WTC11 (cell line): ENCODE data around the gene TIMM22. TPM values are rescaled to one million over a fixed set of nuclear protein-coding genes. Genes with fewer than 3 reads are reported as not detected.
A peak's percentile ranks its signal among the peaks of the same experiment; 100 is the strongest.

ENCODE experiments used
- ELF4 ChIP-seq: sonication (generic); formaldehyde crosslinking; IDR thresholded peaks from 2 replicates; pipeline ENCODE4 v1.8.1; 2022; ENCODE audit warnings: low read depth, mild to moderate bottlenecking, moderate library complexity, missing genetic modification reagents
- ESRRA ChIP-seq: sonication (generic); formaldehyde crosslinking; IDR thresholded peaks from 2 replicates; pipeline ENCODE4 v1.8.1; 2022; ENCODE audit warnings: mild to moderate bottlenecking, missing genetic modification reagents, borderline replicate concordance
- FOXJ3 ChIP-seq: sonication (generic); formaldehyde crosslinking; IDR thresholded peaks from 2 replicates; pipeline ENCODE4 v1.9.0; 2021; ENCODE audit warnings: missing genetic modification reagents, mild to moderate bottlenecking, borderline replicate concordance
- KAT7 ChIP-seq: sonication (generic); formaldehyde crosslinking; IDR thresholded peaks from 2 replicates; pipeline ENCODE4 v1.8.1; 2023; ENCODE audit warnings: missing genetic modification reagents, mild to moderate bottlenecking, borderline replicate concordance
- NFATC4 ChIP-seq: fragments of 250-450 bp; sonication (Bioruptor Pico); IDR thresholded peaks from 2 replicates; pipeline ENCODE4 v1.9.0; 2021; ENCODE audit warnings: mild to moderate bottlenecking
- NFE2L1 ChIP-seq: sonication (generic); formaldehyde crosslinking; IDR thresholded peaks from 2 replicates; pipeline ENCODE4 v1.8.1; 2023; ENCODE audit warnings: missing genetic modification reagents
- OVOL2 ChIP-seq: fragments of 250-450 bp; sonication (Bioruptor Pico); IDR thresholded peaks from 2 replicates; pipeline ENCODE4 v1.9.0; 2021; ENCODE audit warnings: mild to moderate bottlenecking, borderline replicate concordance
- RELA ChIP-seq: sonication (generic); formaldehyde crosslinking; IDR thresholded peaks from 2 replicates; pipeline ENCODE4 v1.8.1; 2022; ENCODE audit warnings: missing genetic modification reagents, mild to moderate bottlenecking, borderline replicate concordance
- TEAD4 ChIP-seq: sonication (generic); formaldehyde crosslinking; IDR thresholded peaks from 2 replicates; pipeline ENCODE4 v1.8.0; 2022; ENCODE audit warnings: mild to moderate bottlenecking, missing genetic modification reagents
- ZNF121 ChIP-seq: sonication (generic); formaldehyde crosslinking; IDR thresholded peaks from 2 replicates; pipeline ENCODE4 v1.8.0; 2023; ENCODE audit warnings: missing genetic modification reagents
- ZNF138 ChIP-seq: sonication (generic); formaldehyde crosslinking; conservative IDR thresholded peaks from 2 replicates; pipeline ENCODE4 v1.8.1; 2022; ENCODE audit warnings: mild to moderate bottlenecking, moderate library complexity, missing genetic modification reagents
- total RNA-seq: library from RNA; stranded (reverse); gene quantifications from 3 replicates; pipeline ENCODE4 v1.2.3, GENCODE V29; 2021
- TF ChIP-seq, protein P1 (sequence below): sonication (generic); formaldehyde crosslinking; IDR thresholded peaks from 2 replicates; pipeline ENCODE4 v1.8.0; 2023; ENCODE audit warnings: missing genetic modification reagents
- TF ChIP-seq, protein P2 (sequence below): sonication (generic); formaldehyde crosslinking; conservative IDR thresholded peaks from 2 replicates; pipeline ENCODE4 v1.8.1; 2022; ENCODE audit warnings: mild to moderate bottlenecking, missing genetic modification reagents
- TF ChIP-seq, protein P3 (sequence below): fragments of 250-450 bp; sonication (Bioruptor Pico); IDR thresholded peaks from 2 replicates; pipeline ENCODE4 v1.8.0; 2021; ENCODE audit warnings: mild to moderate bottlenecking
- TF ChIP-seq, protein P4 (sequence below): fragments of 250-450 bp; sonication (Bioruptor Pico); IDR thresholded peaks from 2 replicates; pipeline ENCODE4 v1.9.0; 2021; ENCODE audit warnings: mild to moderate bottlenecking
- TF ChIP-seq, protein P5 (sequence below): sonication (generic); formaldehyde crosslinking; IDR thresholded peaks from 2 replicates; pipeline ENCODE4 v1.8.0; 2023; ENCODE audit warnings: missing genetic modification reagents, mild to moderate bottlenecking, borderline replicate concordance
- TF ChIP-seq, protein P6 (sequence below): fragments of 250-450 bp; sonication (Bioruptor Pico); IDR thresholded peaks from 2 replicates; pipeline ENCODE4 v2.1.2; 2022; ENCODE audit warnings: mild to moderate bottlenecking, moderate library complexity
- TF ChIP-seq, protein P7 (sequence below): sonication (generic); formaldehyde crosslinking; IDR thresholded peaks from 2 replicates; pipeline ENCODE4 v1.8.1; 2022; ENCODE audit warnings: low read depth, missing genetic modification reagents, borderline replicate concordance
- TF ChIP-seq, protein P8 (sequence below): sonication (generic); formaldehyde crosslinking; IDR thresholded peaks from 2 replicates; pipeline ENCODE4 v1.8.1; 2023; ENCODE audit warnings: mild to moderate bottlenecking, missing genetic modification reagents, moderate library complexity
- TF ChIP-seq, protein P9 (sequence below): sonication (generic); formaldehyde crosslinking; IDR thresholded peaks from 2 replicates; pipeline ENCODE4 v1.8.1; 2023; ENCODE audit warnings: mild to moderate bottlenecking, missing genetic modification reagents

Gene TIMM22
- total RNA-seq, 1 experiment from 2014 or later: 18.0 TPM

DNA sequence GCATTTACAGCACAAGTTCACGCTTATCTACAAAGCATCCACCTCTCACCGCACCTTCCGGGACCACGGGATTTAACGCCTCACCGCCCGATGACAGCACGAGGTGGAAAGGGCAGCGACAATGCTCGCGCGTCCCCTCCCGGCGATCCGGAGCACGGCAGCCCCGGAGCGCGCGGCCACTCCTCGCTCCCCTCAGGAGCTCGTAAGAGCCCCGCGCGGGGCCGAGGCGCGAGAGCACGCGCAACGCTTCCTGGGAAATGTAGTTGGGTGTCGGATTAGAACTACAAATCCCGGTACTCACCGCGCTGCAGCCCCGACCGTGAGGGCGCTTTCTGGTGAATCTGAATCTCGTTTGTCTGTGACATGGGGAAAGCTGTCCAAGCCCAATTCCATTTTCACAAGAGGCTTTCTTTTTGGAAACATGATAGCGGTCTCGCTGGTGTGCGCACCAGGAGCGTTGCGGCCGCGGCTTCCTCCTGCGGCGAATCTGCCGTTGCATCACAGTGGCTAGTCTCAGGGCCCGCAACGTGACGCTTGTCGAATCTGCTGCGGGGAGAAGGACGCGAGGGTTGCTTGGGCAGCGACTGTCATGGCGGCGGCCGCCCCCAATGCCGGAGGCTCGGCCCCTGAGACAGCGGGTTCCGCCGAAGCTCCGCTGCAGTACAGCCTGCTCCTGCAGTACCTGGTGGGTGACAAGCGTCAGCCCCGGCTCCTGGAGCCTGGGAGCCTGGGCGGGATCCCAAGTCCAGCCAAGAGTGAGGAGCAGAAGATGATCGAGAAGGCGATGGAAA, at the start of gene TIMM22 (continued):
- TF ChIP-seq, protein P1, sequence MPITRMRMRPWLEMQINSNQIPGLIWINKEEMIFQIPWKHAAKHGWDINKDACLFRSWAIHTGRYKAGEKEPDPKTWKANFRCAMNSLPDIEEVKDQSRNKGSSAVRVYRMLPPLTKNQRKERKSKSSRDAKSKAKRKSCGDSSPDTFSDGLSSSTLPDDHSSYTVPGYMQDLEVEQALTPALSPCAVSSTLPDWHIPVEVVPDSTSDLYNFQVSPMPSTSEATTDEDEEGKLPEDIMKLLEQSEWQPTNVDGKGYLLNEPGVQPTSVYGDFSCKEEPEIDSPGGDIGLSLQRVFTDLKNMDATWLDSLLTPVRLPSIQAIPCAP (CRISPR knock-in tag): peak; percentile 48; the same call in 1 of the 2 replicates
- no peak for TF ChIP-seq TEAD4
- 0 out of 2 replicates have a peak, but pooled peaks have one; percentile 50 for TF ChIP-seq ESRRA (CRISPR knock-in tag)
- TF ChIP-seq ZNF138 (CRISPR knock-in tag): no peak
- no peak for TF ChIP-seq ELF4
- TF ChIP-seq NFE2L1 (CRISPR knock-in tag): peak; percentile 78; the same call in 1 of the 2 replicates
- TF ChIP-seq, protein P2, sequence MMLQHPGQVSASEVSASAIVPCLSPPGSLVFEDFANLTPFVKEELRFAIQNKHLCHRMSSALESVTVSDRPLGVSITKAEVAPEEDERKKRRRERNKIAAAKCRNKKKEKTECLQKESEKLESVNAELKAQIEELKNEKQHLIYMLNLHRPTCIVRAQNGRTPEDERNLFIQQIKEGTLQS (CRISPR knock-in tag): 0 out of 2 replicates have a peak, but pooled peaks have one; percentile 16
- TF ChIP-seq, protein P3, sequence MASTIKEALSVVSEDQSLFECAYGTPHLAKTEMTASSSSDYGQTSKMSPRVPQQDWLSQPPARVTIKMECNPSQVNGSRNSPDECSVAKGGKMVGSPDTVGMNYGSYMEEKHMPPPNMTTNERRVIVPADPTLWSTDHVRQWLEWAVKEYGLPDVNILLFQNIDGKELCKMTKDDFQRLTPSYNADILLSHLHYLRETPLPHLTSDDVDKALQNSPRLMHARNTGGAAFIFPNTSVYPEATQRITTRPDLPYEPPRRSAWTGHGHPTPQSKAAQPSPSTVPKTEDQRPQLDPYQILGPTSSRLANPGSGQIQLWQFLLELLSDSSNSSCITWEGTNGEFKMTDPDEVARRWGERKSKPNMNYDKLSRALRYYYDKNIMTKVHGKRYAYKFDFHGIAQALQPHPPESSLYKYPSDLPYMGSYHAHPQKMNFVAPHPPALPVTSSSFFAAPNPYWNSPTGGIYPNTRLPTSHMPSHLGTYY (CRISPR knock-in tag): no peak
- no peak for TF ChIP-seq FOXJ3 (CRISPR knock-in tag)
- TF ChIP-seq, protein P4, sequence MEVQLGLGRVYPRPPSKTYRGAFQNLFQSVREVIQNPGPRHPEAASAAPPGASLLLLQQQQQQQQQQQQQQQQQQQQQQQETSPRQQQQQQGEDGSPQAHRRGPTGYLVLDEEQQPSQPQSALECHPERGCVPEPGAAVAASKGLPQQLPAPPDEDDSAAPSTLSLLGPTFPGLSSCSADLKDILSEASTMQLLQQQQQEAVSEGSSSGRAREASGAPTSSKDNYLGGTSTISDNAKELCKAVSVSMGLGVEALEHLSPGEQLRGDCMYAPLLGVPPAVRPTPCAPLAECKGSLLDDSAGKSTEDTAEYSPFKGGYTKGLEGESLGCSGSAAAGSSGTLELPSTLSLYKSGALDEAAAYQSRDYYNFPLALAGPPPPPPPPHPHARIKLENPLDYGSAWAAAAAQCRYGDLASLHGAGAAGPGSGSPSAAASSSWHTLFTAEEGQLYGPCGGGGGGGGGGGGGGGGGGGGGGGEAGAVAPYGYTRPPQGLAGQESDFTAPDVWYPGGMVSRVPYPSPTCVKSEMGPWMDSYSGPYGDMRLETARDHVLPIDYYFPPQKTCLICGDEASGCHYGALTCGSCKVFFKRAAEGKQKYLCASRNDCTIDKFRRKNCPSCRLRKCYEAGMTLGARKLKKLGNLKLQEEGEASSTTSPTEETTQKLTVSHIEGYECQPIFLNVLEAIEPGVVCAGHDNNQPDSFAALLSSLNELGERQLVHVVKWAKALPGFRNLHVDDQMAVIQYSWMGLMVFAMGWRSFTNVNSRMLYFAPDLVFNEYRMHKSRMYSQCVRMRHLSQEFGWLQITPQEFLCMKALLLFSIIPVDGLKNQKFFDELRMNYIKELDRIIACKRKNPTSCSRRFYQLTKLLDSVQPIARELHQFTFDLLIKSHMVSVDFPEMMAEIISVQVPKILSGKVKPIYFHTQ (CRISPR knock-in tag): no peak
- TF ChIP-seq, protein P5, sequence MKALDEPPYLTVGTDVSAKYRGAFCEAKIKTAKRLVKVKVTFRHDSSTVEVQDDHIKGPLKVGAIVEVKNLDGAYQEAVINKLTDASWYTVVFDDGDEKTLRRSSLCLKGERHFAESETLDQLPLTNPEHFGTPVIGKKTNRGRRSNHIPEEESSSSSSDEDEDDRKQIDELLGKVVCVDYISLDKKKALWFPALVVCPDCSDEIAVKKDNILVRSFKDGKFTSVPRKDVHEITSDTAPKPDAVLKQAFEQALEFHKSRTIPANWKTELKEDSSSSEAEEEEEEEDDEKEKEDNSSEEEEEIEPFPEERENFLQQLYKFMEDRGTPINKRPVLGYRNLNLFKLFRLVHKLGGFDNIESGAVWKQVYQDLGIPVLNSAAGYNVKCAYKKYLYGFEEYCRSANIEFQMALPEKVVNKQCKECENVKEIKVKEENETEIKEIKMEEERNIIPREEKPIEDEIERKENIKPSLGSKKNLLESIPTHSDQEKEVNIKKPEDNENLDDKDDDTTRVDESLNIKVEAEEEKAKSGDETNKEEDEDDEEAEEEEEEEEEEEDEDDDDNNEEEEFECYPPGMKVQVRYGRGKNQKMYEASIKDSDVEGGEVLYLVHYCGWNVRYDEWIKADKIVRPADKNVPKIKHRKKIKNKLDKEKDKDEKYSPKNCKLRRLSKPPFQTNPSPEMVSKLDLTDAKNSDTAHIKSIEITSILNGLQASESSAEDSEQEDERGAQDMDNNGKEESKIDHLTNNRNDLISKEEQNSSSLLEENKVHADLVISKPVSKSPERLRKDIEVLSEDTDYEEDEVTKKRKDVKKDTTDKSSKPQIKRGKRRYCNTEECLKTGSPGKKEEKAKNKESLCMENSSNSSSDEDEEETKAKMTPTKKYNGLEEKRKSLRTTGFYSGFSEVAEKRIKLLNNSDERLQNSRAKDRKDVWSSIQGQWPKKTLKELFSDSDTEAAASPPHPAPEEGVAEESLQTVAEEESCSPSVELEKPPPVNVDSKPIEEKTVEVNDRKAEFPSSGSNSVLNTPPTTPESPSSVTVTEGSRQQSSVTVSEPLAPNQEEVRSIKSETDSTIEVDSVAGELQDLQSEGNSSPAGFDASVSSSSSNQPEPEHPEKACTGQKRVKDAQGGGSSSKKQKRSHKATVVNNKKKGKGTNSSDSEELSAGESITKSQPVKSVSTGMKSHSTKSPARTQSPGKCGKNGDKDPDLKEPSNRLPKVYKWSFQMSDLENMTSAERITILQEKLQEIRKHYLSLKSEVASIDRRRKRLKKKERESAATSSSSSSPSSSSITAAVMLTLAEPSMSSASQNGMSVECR: peak; percentile 26; the same call in 1 of the 2 replicates
- TF ChIP-seq, protein P6, sequence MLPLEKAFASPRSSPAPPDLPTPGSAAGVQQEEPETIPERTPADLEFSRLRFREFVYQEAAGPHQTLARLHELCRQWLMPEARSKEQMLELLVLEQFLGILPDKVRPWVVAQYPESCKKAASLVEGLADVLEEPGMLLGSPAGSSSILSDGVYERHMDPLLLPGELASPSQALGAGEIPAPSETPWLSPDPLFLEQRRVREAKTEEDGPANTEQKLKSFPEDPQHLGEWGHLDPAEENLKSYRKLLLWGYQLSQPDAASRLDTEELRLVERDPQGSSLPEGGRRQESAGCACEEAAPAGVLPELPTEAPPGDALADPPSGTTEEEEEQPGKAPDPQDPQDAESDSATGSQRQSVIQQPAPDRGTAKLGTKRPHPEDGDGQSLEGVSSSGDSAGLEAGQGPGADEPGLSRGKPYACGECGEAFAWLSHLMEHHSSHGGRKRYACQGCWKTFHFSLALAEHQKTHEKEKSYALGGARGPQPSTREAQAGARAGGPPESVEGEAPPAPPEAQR (CRISPR knock-in tag): 0 out of 2 replicates have a peak, but pooled peaks have one; percentile 1
- TF ChIP-seq RELA (CRISPR knock-in tag): 0 out of 2 replicates have a peak, but pooled peaks have one; percentile 73
- TF ChIP-seq, protein P7, sequence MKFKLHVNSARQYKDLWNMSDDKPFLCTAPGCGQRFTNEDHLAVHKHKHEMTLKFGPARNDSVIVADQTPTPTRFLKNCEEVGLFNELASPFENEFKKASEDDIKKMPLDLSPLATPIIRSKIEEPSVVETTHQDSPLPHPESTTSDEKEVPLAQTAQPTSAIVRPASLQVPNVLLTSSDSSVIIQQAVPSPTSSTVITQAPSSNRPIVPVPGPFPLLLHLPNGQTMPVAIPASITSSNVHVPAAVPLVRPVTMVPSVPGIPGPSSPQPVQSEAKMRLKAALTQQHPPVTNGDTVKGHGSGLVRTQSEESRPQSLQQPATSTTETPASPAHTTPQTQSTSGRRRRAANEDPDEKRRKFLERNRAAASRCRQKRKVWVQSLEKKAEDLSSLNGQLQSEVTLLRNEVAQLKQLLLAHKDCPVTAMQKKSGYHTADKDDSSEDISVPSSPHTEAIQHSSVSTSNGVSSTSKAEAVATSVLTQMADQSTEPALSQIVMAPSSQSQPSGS (CRISPR knock-in tag): no peak
- no peak for TF ChIP-seq OVOL2 (CRISPR knock-in tag)
- no peak for TF ChIP-seq ZNF121
- TF ChIP-seq, protein P8, sequence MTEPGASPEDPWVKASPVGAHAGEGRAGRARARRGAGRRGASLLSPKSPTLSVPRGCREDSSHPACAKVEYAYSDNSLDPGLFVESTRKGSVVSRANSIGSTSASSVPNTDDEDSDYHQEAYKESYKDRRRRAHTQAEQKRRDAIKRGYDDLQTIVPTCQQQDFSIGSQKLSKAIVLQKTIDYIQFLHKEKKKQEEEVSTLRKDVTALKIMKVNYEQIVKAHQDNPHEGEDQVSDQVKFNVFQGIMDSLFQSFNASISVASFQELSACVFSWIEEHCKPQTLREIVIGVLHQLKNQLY (CRISPR knock-in tag): peak; percentile 34; the same call in 1 of the 2 replicates
- 0 out of 2 replicates have a peak, but pooled peaks have one; percentile 54 for TF ChIP-seq KAT7 (CRISPR knock-in tag)
- TF ChIP-seq, protein P9, sequence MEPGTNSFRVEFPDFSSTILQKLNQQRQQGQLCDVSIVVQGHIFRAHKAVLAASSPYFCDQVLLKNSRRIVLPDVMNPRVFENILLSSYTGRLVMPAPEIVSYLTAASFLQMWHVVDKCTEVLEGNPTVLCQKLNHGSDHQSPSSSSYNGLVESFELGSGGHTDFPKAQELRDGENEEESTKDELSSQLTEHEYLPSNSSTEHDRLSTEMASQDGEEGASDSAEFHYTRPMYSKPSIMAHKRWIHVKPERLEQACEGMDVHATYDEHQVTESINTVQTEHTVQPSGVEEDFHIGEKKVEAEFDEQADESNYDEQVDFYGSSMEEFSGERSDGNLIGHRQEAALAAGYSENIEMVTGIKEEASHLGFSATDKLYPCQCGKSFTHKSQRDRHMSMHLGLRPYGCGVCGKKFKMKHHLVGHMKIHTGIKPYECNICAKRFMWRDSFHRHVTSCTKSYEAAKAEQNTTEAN (CRISPR knock-in tag): 0 out of 2 replicates have a peak, but pooled peaks have one; percentile 10
- TF ChIP-seq NFATC4 (CRISPR knock-in tag): no peak
